SW480 (cell line): Measurements from ENCODE around the gene ANAPC7.
"Not testable (repeated sequence)": the region's sequence is repeated elsewhere in the genome, so short reads cannot be mapped to it uniquely, and the experiment has no call there.

Experiments used
- DNase-seq: peaks from one replicate; pipeline ENCODE4 v3.0.0-alpha.2; 2016; ENCODE audit warnings: low spot score

The ANAPC7 gene

GRCh38 chr12:110348431-110349059 lies 55.0 kb downstream of the ANAPC7 start:
- no peak for DNase-seq

- DNase-seq = no peak
Measured at GRCh38 chr12:110347767-110348166, 55.7 kb downstream of the ANAPC7 start.

- DNase-seq = no peak
Measured at GRCh38 chr12:110345963-110346362, 57.5 kb downstream of the ANAPC7 start.

DNA sequence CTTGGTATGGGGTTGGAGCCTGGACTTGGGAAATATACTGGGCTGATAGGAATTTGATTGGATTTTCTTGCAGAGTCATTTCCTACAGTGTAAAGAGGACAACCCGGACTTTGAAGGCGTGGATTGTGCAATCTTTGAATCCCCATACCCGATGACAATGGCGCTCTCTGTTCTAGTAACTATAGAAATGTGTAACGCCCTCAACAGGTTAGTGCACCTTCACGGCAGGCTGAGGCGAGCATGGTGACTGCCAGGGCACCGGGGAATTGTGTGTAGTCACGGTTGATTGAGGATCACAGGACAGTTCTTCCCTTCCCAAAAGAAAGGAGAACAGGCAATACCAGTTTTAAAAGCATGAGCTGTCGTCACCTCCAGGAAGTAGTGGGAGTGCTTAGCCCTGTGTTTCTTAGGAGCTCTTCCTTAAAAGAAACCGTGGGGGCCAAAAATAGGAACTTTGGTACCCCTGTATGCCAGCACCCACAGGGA lies 58.3 kb downstream of the ANAPC7 start:
- DNase-seq = no peak

GRCh38 chr12:110344657-110345056 lies 58.9 kb downstream of the ANAPC7 start:
- no peak for DNase-seq

DNA sequence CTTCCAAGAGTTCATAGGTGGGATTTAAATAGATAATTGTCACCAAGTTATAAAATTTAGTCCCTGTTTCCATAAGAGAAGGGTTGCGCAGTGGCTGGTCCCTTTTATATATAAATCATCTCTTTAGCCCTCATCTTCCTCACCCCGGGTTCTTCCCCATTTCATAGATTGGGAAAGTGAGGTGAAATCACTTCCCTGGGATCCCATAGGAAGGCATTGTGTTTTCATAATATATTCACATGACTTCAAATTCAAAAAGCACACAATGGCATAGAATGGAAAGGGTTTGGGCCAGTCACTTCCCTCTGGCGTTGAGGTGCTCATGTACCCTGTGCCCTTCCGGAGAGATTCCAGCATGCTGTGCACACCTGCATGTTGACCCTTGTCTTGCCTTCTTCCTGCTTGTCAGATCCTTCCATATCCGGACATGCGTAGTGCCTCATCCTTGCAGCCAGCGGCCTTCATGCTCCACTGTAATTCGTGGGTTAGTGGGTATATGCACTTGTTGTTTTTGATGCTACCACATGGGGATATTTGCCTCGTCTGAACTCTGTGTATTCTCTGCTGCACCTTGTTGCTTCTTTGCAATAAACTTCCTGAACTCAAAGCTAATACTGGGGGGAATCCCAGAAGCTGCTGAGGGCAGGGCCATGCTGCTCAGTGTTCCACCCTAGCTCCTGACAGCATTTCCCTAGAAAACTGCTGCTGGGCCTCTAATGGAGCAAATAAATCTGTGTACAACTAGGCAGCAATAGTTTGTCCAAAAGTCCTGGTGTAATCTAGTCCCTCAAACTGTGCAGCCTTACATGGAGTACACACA lies 59.6 kb downstream of the ANAPC7 start:
- no peak for DNase-seq

DNA sequence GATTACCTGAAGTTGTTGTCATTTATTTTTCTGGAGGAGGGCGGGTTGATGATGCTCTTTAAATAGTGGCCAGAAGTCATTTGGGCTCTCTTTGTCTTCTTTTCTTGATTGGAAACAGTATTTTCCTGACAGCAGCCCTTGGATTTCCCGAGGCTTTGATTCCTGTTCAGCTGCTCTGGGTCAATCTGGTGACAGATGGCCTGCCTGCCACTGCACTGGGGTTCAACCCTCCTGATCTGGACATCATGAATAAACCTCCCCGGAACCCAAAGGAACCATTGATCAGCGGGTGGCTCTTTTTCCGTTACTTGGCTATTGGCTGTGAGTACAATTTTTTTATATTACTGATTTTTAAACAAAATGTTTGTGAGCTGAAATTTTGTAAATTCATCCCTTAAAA lies 60.4 kb downstream of the ANAPC7 start:
- no peak for DNase-seq

DNA sequence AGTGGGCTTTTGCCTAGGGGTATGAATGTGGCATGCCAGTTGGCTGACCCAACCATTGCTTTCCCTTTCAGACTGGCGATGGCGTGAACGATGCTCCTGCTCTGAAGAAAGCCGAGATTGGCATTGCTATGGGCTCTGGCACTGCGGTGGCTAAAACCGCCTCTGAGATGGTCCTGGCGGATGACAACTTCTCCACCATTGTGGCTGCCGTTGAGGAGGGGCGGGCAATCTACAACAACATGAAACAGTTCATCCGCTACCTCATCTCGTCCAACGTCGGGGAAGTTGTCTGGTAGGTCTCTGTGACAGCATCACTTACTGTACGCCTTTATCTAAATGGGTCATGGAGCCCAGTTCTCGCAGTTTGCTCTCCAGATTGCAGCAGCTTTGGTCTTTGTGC lies 61.4 kb downstream of the ANAPC7 start:
- DNase-seq = no peak

DNA sequence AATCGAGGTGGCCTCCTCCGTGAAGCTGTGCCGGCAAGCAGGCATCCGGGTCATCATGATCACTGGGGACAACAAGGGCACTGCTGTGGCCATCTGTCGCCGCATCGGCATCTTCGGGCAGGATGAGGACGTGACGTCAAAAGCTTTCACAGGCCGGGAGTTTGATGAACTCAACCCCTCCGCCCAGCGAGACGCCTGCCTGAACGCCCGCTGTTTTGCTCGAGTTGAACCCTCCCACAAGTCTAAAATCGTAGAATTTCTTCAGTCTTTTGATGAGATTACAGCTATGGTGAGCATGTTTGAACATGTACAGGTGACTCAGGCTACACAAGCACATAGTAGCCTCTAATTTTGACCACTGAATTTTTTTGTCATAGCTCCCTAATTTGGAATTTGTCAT lies 62.8 kb downstream of the ANAPC7 start:
- no peak for DNase-seq

GRCh38 chr12:110340261-110340660 lies 63.2 kb downstream of the ANAPC7 start:
- not testable (repeated sequence) for DNase-seq

DNA sequence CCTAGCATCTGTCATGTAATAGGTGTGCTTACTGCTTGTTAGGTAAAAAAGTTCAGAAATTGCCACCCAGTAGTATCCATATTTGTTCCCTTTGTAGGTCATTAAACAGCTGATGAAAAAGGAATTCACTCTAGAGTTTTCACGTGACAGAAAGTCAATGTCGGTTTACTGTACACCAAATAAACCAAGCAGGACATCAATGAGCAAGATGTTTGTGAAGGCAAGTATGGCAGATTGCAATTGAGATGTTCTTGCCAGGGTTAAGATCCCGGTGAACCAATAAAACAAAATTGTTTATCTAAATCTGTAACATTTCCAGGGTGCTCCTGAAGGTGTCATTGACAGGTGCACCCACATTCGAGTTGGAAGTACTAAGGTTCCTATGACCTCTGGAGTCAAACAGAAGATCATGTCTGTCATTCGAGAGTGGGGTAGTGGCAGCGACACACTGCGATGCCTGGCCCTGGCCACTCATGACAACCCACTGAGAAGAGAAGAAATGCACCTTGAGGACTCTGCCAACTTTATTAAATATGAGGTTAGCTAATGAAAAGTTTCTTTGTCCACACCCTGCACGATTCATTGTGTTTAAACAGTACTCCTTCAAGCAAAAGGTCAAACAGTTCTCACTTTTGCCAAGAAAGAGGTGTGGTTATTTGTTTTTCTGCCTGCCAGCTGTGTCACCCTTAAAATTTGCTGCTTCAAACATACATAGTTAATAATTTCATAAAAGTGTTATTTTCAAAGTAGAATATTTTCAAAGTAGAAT lies 64.1 kb downstream of the ANAPC7 start:
- no peak for DNase-seq

DNA sequence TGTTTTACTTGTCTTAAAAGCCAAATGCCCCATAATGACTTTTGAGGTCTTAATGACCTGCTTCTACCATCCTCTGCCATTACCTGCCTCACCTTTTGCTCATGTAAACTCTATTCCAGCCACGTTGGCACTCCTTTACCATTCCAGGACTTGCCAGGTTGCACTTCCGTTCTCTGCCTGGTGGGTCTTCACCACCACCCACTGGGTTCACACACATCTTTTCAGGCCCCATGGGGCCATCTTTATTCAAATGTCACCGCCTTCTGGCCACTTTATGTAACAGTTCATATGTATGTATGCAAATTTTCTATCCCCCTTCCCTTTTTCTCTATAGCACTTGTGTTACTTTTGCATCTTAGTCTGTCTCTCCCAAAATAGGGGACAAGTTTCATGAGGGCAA lies 64.8 kb downstream of the ANAPC7 start:
- DNase-seq = no peak

DNA sequence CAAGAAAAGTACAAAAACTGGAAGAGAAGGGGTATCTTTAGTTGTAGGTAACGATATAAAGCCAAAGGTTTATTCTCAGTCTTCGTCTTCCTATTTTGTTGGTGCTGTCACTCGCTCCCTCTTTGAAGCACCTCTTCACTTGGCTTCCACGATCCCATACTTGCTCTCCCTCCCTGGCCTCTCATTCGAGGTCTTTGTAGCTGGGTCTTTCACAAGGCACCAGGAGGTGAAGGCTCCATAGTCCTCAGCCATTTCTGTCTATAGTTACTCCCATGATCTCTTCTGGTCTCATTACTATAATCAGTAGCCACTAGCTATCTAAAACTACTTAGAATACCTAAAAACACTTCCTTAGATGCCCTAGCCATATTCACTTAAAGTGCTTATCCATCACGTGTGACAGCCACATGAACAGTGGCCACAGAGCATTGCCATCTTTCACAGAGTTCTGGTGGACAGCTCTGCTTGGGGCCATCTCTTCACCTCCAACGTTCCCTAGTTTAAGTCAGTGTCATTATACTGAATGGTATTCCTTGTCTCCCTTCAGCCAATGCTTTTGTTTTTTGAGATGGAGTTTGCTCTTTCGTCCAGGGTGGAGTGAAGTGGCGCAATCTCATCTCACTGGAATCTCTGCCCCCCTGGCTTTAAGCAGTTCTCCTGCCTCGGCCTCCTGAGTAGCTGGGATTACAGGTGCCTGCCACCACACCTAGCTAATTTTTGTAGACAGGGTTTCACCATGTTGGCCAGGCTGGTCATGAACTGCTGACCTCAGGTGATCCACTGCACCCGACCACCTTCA lies 65.4 kb downstream of the ANAPC7 start:
- no peak for DNase-seq

DNA sequence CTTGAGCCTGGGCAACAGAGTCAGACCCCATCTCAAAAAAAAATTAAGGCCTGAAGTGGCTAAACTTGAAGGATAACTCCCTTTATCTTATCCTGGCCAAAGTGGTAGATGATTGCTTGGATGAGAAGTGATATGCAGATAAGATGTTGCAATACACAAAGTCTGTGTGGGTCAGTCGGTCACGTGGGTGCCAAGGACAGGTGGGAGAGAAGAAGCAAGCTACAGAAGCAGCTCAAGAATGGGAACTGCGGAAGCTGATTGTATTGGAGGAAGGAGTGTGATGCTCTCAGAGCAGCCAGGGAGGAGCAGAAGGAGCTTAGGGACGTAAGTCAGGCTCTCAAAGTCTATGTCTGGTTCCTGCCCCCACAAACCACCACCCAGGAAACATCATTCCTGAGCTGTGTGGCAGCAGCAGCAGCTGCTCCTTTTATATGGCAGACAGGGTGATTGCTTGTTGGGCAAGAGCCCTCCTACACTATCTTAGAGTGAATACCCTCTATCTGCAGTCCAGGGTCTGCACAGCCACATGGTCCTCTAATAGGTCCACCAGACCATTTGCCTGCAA lies 67.9 kb downstream of the ANAPC7 start:
- no peak for DNase-seq

DNA sequence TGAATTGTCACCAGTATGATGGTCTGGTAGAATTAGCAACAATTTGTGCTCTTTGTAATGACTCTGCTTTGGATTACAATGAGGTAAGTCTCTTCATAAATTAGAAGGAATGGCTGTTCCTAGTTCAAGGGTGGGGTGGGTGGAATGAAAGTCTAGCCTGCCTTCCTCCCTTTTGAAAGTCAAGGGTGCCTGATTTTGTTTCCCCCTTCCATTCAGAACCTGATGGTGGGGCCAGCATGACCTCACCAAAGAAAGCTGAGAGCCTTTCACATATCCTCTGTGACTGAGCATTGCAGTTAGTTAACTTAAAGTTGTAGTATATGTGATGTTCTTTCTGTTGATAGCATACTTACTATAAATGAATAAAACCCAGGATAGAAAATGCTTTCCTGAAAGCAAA lies 70.3 kb downstream of the ANAPC7 start:
- no peak for DNase-seq

GRCh38 chr12:110330544-110330943 lies 73.0 kb downstream of the ANAPC7 start:
- DNase-seq = no peak

DNA sequence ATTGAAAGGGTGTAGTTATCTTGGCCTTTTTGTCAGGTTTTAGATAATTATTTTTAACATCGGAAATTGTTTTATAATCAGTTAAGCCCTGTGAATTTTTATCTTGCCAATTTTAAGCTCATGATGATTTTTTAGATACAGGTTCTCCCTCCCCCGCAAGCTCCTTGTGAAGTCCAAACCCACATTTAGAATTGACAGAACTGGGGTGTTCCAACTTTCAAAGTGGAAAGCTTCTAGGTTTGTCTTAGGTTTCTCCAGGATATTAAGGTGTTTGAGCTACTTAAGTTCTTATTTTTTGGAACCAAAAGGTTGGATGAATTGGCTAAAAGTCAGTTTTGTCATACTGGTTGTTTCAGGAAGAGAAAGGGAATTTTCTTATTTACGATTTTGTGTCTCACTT lies 73.4 kb downstream of the ANAPC7 start:
- no peak for DNase-seq

DNA sequence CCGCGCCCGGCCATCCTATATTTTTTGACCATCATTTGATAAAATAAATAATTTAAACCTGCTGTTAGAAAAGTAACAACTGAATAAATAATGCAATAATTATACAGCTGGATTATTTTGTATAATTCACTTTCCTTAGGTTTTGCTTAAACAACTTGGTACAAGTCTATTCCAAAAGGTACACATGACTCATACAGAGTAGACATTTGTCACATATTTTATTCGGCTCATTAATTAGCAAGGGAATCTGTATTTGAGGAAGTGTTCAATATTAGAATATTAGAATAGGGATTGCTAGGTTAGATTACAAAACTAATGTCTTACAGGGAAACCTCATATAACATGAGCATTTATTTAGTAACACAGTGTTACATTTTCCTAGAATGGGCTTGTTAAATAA lies 73.8 kb downstream of the ANAPC7 start:
- DNase-seq = no peak
